OCI-LY1 (cell line): ENCODE measurements around the gene ZNF669.

ENCODE experiments used
- EZH2 ChIP-seq: fragments of 200-600 bp; sonication (generic), shearing (Covaris generic); IDR thresholded peaks from 2 replicates; pipeline ENCODE4 v1.8.0; 2017; ENCODE audit warnings: borderline replicate concordance, mixed run types, mild to moderate bottlenecking, antibody characterized with exemption, low read length, moderate library complexity, mixed read lengths
- TF ChIP-seq, protein P1 (sequence below): fragments of 200-600 bp; sonication (generic), shearing (Covaris generic); IDR thresholded peaks from 2 replicates; pipeline ENCODE4 v1.5.1; 2017; ENCODE audit warnings: mild to moderate bottlenecking, antibody characterized with exemption, low read length, moderate library complexity, mixed read lengths

DNA sequence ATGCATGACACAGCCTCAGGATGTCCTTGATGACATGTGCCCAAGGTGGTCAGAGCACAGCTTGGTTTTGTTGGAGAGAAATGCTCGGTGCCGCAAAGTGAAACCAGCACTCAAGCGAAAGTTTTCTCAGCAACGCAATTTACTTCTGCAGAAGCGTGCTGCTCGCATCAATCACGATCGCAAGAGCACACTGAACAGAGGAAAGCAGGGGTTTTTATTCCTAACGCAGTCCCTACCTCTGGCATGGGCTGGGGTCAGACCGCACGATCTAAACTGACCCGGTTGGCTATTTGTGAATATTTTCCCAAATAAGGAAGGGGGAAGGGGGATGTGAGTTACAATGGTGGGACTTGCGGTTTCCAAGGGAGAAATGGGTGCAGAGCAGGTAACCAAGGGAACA lies 809 bp upstream of the ZNF669 start:
- TF ChIP-seq, protein P1, sequence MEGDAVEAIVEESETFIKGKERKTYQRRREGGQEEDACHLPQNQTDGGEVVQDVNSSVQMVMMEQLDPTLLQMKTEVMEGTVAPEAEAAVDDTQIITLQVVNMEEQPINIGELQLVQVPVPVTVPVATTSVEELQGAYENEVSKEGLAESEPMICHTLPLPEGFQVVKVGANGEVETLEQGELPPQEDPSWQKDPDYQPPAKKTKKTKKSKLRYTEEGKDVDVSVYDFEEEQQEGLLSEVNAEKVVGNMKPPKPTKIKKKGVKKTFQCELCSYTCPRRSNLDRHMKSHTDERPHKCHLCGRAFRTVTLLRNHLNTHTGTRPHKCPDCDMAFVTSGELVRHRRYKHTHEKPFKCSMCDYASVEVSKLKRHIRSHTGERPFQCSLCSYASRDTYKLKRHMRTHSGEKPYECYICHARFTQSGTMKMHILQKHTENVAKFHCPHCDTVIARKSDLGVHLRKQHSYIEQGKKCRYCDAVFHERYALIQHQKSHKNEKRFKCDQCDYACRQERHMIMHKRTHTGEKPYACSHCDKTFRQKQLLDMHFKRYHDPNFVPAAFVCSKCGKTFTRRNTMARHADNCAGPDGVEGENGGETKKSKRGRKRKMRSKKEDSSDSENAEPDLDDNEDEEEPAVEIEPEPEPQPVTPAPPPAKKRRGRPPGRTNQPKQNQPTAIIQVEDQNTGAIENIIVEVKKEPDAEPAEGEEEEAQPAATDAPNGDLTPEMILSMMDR = no peak
- no peak for TF ChIP-seq EZH2
